HG02571 (cell line): Measurements from ENCODE around the gene EPC1.

Experiments used
- ATAC-seq: cut with Tn5 transposase; IDR thresholded peaks from one replicate; pipeline ENCODE4 v1.9.1; 2021; ENCODE audit warnings: mild to moderate bottlenecking, moderate library complexity; ENCODE audit not compliant: unreplicated experiment

Gene EPC1

DNA sequence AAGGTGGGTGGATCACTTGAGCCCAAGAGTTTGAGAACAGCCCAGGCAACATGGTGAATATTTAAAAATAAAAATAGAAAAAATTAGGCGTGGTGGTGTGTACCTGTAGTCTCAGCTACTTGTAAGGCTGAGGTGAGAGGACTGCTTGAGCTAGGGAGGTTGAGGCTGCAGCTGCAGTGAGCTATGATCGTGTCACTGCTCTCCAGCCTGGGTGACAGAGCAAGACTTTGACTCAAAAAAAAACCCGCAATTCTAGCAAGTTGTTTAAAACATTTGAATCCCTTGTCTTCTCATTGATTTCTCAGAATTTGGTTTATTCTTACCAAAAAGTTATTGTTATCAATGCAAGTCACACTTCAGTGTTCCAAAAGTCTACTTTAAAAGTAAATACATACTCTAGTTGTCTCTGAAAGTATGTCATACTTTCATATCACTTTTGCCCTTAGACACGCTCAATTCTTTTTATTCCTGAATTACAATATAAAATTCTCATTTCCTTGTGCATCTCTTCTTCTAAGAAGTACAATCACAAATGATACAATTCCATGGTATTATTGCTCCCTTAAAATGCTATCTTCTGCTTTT, 6.3 kb downstream of the EPC1 start:
- ATAC-seq: no peak

DNA sequence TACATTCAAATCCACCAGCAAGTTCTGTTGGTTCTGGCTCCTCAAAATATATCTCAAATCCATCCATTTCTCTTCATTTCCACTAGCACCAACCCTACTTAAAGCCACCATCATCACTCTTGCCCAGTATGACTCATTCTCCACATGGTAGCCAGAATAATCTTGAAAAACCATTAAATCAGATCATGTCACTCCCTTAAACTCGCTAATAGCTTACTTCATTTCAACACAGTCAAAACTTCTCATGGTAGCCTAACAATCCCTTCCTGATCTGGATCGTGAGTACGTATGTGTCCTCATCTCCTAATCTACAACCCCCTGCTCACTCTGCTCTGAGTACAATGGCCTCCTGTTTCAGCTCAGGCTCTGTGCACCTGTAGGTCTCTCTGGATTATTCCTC, 8.7 kb downstream of the EPC1 start:
- no peak for ATAC-seq

DNA sequence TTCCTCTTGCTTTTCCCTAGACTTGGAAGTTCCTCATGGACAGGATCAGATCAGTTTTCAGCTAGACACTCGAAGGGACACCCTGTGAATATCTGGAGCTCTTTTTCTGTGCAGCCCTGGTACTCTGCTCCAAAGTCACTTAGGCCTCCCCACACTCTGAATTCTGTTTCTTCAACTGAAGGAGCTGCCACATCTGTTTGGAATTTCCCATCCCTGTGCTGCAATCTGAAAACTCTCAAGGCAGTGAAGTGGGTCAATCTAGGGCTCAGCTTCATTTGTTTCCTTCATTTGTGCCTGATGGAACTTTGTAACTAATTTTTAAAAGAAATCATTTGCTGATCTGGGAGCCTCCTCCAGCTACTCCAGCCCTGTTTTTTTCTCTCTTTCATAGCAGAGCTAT, 9.6 kb downstream of the EPC1 start:
- no peak for ATAC-seq

DNA sequence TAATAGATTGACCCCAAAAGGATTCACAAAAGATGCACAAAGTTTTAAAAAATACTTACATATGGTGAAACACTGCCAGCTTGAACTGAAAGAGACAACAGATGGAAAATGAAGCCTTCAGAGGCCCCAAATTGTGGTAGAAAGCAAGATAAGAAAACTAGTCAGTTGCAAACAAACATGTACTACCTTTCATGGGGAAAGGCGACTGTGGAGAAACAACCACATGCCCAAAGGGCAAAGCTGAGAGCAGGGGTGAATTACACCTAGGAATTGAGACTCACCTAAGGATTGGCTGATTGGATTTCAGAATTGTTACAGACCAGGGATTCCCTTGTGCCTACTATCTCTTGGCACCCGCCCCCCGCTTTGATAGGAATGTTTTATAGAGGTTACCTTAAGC, 13.1 kb downstream of the EPC1 start:
- ATAC-seq: no peak

DNA sequence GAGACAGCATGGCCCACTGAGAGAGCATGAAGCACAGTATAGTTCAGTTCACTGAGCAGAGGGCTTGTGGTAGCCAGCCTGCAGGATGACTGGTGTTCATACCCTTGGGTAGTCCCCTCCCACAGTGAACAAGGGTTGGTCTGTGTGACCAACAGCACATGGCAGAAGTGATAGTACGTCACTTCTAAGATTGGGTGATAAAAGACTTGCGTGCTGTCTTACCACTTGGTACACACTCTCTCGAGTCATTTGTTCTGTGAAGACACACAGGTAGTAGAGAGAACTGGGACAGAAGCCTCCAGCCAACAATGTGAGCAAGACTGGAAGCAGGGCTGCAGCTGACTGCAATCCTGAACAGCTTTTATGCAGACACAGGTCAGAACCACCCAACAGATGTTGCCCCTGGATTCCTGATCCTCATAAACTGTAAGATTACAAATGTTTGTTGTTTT, 14.6 kb downstream of the EPC1 start:
- peak; percentile 91 for ATAC-seq

DNA sequence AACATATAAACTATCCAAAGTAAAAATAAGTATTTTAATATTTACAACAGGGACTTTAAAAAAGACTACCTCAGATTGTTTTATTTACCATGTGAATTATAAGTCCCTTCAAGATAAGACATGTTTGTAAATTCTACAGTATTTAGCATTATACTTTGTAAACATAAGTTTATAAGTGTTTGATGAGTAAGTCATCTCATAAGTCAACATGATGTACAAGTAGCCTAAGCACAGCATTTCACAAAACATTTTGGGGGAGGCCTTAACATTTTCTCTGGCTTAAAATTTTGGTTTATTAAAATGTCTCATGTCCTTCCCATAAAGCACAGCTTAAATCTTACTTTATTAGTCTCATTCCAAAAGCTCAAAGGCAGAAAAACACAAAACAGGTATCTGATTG, 15.4 kb downstream of the EPC1 start:
- no peak for ATAC-seq

DNA sequence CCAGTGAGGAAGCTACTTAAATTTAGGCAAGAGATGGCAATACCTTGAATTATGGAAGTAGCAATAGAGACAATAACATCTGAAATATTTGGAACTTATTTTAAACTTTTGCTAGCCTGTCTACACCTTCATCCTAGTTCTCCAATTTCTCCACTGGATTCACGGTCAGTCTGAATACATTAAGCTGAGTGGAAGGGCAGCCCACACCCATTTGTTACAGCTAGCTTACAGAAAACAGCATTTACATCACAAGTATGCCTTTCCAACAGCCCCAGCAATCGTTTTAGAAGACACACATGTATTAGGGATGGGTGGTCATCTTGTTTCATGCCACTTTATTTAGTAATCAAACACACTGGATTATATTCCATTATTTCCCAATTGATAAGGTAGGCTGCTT, 16.7 kb downstream of the EPC1 start:
- ATAC-seq: no peak

DNA sequence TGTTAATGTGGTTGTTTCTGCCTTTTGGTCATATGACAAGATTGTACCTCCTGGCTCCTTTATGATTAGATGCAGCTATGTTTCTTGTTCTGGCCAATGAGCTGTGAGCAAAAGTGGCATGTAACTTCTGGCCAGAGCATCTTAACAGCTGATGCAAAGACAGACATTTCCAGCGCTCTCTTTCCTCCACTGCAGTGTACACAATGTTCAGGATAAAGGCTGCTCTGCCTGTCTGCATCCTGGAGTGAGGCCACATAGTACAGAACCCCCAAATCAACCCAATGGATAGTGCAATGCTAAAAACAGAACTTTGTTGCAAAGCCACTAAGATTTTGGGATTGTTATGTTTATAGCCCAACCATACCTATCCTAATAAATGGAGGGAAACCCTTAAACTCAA, 17.9 kb downstream of the EPC1 start:
- no peak for ATAC-seq

DNA sequence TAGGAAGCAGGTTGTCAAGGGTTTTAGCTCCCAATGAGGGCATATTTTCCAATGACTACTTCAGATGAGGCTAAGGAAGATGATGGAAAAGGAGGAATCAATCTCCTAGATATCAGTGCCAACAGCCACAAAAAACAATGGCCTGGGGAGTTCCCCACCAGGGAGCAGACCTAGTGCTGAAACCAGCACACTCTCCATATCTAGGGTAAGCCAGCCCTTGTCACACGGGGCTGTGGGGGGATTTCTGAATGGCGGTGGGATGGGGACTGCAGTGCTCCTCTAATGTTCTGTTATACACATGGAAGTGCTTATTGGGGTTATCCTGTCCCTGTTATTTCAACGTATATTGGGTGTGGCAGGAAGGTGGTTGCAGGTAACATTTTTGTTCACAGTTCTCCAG, 18.5 kb downstream of the EPC1 start:
- no peak for ATAC-seq

DNA sequence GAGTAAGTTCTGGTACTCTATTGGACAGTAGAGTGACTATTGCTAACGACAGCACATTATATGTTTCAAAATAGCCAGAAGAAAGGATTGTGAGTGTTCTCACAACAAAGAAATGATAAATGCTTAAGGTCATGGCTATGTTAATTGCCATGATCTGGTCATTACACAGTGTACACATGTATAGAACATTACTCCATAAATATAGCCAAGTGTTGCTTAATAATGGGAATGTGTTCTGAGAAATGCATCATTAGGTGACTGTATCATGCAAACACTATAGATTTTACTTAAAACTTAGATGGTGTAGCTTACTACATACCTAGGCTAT, 19.6 kb downstream of the EPC1 start:
- ATAC-seq: no peak

DNA sequence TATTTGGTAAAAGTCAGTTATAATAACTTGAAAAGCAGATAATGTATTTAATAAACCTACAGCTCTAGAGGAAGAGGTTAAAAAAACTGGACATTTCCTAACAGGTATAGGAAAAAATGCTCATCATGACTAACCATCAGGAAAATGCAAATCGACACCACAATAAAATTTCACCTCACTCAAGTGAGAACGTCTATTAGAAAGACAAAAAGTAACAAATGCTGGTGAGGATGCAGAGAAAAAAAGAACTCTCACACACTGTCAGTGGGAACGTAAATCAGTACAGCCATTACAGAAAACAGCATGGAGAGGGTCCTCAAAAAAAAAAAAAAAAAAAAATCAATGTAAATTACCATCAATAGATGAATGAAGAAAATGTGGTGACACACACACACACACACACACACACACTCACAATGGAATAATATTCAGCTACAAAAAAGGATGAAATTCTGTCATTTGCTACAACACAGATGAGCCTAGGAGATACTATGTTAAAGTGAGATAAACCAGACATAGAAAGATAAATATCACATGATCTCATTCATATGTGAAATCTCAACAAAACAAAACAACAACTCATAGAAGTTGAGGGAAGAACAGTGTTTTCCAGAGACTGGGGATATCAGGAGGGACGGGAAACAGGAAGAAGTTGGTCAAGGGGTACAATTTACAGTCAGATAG, 20.1 kb downstream of the EPC1 start:
- no peak for ATAC-seq

DNA sequence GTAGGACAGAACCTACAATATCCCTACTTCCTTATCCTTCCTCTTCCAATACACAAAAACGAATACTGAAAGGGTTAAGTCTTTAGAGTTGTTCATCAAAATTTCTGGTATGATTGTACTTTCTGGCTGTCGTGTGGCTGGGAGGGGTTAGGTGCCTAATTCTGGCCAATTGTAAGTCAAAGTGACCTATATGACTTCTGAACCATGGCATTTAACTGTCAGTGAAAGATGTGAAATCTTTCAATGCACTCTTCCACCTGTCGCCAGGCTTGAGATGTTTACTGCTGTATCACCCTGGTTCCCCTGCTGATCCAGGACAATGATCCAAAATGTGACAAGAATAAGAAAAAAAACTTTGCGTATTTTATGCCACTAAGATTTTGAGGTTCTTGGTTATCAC, 20.8 kb downstream of the EPC1 start:
- peak; percentile 45 for ATAC-seq

DNA sequence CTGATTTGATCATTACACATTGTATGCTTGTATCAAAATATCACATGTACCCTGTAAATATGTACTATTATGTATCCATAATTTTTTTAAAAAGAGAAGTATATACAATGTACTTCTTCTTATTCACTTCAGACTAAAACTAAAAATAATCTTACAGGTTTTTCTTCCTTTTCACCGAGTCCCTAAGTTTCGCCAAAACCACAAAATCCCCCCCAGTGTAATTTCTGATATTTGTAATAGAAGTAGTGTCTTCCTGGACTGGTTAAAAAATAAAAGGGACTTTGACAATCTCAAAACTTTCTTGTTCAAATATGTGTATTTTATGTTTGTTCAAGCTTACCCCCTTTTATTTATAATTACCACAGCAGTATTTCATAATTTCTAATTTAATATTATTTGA, 23.9 kb downstream of the EPC1 start:
- ATAC-seq: no peak

DNA sequence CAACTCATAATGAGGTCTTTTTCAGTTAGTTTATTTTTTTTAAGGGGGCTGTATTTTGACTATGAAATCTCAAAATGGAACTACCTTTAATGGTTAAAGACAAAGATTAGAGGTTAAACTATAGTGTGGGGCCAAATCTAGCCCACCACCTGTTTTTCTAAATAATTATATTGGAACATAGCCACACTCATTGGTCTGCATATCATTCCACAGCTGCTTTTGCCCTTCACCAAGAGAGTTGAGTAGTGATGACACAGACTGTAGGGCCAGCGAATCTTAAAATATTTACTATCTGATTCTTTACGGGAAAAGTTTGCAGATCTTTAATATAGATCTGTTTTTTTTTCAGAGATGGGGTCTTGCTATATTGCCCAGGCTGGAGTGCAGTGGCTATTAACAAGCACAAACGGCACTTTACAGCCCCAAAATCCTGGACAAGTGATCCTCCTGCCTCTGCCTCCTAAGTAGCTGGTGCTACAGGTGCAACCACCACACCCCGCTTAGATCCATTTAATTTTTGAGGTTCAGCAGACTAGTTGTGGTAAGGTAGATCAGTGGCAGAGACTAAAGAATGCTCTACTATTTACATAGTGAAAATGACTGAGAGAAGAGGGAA, 25.8 kb downstream of the EPC1 start:
- no peak for ATAC-seq

DNA sequence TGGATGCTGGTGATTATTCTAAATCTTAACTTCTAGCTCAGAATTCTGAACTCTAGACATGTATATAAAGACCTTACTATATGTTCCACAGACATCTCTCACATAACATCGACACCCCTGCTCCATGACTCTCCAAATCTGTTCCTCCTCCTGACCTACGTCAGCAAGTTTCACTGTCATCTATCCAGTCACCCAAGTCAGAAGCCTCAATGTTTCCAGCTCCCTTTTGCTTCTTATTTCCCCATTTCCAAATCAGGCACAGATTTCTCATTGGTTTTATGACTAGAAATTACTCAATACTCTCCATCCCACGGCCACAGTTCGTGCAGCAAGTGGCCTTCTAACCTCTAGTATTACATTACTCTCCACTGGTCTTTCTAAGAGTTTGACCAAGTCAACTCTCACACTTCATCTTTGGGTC, 28.5 kb downstream of the EPC1 start:
- peak; percentile 46 for ATAC-seq

DNA sequence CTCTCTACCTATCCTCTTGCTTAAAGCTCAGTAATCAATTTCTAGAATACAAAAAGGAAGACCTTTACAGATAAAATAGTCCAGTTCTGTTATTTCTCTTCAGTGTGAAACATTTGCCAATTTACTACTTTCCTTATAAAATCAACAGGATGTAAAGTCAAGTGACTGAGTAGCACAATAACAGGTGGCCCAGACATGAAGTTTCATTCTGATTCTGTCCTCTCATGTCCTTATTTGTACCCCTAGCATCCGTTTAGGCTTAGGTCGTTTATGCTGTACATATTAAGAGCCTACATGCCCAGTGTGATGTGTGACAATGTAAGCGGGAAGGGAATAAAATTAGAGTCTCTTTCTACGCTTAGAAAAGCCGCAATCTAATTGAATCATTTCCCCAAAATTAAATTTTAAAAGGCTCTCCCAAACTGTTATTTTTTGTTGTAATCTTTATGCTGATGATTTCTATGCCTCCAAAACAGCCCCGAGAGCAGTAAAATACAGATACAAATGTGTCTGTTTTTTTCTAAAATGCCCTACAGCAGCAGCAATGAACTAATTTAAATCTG, 29.1 kb downstream of the EPC1 start:
- ATAC-seq: peak; percentile 97

DNA sequence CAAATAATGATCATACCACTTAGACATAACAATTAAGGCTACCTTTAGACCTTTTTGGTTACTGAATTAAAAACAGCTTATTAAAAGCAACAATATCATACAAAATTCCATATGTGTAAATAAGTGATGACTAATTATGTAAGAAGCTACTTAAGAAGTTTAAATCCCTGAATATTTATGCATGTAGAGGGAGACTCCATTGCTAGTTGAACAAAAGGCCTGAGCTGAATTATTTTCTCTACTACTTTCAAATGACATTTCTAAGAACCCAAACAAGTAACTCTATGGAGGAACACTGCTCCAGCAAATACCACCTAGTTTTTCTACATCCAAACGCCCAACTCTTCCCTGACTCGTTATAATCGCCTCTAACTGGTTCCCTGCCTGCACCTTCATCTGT, 31.5 kb downstream of the EPC1 start:
- ATAC-seq: no peak

DNA sequence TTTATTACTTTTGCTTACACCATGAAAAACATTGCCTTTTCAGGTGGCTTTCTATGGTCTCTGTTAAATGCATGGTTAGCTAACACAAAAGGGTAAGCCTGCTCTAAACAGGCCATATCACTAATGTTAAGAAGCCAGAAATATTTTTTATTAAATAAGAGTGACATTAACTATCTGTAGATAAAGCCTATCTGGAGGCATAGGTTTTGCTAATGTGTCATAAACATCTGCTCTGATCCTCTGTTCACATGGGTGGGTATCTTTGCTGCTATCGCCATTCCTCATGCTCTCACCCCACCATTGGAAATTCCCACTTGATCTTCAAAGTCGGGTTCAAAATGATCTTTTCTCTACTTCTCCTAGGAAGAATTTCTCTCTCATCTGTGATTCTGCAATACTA, 32.4 kb downstream of the EPC1 start:
- ATAC-seq: no peak

DNA sequence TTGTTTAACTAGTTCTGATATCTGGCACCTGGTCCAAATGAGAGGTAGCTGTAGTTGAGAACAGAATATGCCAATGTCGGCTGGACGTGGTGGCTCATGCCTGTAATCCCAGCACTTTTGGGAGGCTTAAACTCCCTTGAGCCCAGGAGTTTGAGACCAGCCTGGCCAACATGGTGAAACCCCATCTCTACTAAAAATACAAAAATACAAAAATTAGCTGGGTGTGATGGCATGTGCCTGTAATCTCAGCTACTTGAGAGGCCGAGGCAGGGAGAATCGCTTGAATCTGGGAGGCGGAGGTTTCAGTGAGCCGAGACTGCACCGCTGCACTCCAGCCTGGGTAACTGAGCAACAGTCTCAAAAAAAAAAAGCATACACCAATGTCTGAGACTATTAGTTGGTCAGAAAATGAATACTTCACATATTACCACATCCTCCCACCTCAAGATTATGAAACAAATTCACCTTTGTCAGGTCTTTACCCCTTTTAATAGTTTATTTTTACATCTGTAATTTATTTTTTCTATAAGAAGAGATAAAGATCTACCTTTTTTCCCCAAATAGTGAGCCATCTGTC, 38.8 kb downstream of the EPC1 start:
- no peak for ATAC-seq

DNA sequence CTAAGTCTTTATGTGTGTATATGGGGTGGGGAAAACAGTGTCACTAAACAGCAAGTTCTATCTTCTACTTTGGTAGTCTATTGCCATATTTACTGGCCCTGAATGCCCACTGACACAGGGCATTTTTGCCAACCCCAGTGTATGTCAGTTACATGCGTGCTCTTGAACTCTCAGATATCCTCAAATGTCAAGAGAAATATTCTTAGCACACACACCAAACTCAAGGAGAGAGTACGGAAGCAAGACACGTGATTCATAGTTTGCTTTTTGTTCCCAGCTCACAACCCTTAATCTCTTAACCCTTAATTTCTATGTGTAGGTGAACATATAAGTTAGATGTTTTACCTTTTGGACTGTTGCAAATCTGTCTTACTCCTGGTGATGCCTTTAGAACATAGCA, 39.3 kb downstream of the EPC1 start:
- no peak for ATAC-seq

DNA sequence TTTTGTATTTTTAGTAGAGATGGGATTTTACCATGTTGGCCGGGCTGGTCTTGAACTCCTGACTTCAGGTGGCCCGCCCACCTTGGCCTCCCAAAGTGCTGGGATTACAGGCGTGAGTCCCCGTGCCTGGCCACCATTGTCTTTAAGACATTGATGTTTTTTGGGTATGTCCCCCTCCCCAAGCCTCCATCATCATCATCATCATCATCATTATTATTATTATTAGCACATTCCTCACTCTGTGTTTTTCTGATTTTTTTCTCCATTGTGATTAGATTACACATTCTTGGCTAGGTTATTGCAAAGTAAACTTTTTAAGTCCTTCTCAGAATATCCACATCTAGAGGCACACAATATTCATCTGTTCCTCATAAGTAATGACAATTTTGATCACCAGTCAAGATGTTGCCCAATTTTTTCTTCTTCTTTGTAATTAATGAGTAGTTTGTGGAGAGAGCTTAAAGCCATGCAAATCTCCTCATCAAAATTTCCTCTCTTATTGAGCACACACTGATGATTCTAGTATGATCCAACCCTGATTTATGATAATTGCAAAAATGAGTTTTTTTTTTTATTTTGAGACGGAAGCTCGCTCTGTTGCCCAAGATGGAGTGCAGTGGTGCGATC, 47.5 kb downstream of the EPC1 start:
- no peak for ATAC-seq
